Sigmoid colon (tissue), 7 donors: ENCODE measurements around the gene CNNM3. TPM values are rescaled to one million over a fixed set of nuclear protein-coding genes. Genes with fewer than 3 reads are reported as not detected.

ENCODE experiments used
- DNase-seq: peaks from one replicate; pipeline ENCODE4 v3.0.0-alpha.2; 2019
- H3K27ac ChIP-seq, 4 donors: fragments of 200-600 bp; sonication (generic); one replicate each; pipeline ENCODE4 v1.5.1; 2016 to 2019; ENCODE audit warnings: mild to moderate bottlenecking in 1 of 4
- H3K27me3 ChIP-seq, 3 donors: fragments of 200-600 bp; sonication (generic); one replicate each; pipeline ENCODE4 v1.5.1; 2019; ENCODE audit warnings: mild to moderate bottlenecking in 1 of 3
- H3K36me3 ChIP-seq, 4 donors: fragments of 200-600 bp; sonication (generic); one replicate each; pipeline ENCODE4 v1.5.1; 2016 to 2019
- H3K4me1 ChIP-seq, 4 donors: fragments of 200-600 bp; sonication (generic); one replicate each; pipeline ENCODE4 v1.5.1; 2017 to 2019
- H3K4me3 ChIP-seq, 4 donors: fragments of 200-600 bp; sonication (generic); one replicate each; pipeline ENCODE4 v1.5.1; 2017 to 2019; ENCODE audit warnings: mild to moderate bottlenecking in 2 of 4, moderate library complexity in 1 of 4
- H3K9me3 ChIP-seq, 4 donors: fragments of 200-600 bp in 3 of 4; sonication (generic) in 3 of 4; one replicate each; pipeline versions ENCODE4 v1.5.1 to v1.6.1; 2013 to 2019
- CTCF ChIP-seq, 4 experiments: fragments of 450-650 bp in 3 of 4; fragments of 200-600 bp in 1 of 4; IDR thresholded peaks; one replicate each; pipeline ENCODE4 v1.5.1; 2016 to 2019; ENCODE audit warnings: antibody characterized with exemption in 4 of 4, mild to moderate bottlenecking in 3 of 4, moderate library complexity in 2 of 4
- EP300 ChIP-seq, 4 donors: sonication (generic); formaldehyde crosslinking; IDR thresholded peaks; one replicate each; pipeline ENCODE4 v1.6.1; 2017; ENCODE audit warnings: antibody characterized with exemption in 4 of 4
- POLR2A ChIP-seq, 2 donors: fragments of 450-650 bp; IDR thresholded peaks; one replicate each; pipeline ENCODE4 v1.6.1; 2016; ENCODE audit warnings: antibody characterized with exemption in 2 of 2, mild to moderate bottlenecking in 2 of 2, moderate library complexity in 2 of 2
- POLR2AphosphoS5 ChIP-seq, 4 donors: sonication (generic); formaldehyde crosslinking; IDR thresholded peaks; one replicate each; pipeline ENCODE4 v1.6.1; 2017; ENCODE audit warnings: antibody characterized with exemption in 4 of 4
- WGBS, 2 donors: extraction: QIAGEN DNeasy Blood & Tissue Kit; methylation state at CpG; one replicate each; pipeline ENCODE4 v1.1.7; 2013; 5-methylcytosine and 5-hydroxymethylcytosine counted together
- intact Hi-C: fragments of 100-400 bp; cut with DNase I; formaldehyde crosslinking; loops from one replicate; pipeline ENCODE4 v1.15.1; 2023
- polyA plus RNA-seq, 3 donors: library from polyadenylated mRNA; stranded (reverse); fragments of 200-250 nt; gene quantifications; one replicate each; pipeline ENCODE4 v1.2.3, GENCODE V29; 2013
- total RNA-seq, 4 donors: library from RNA; depleted of rRNA; stranded (reverse); fragments of >200 nt; gene quantifications; one replicate each; pipeline ENCODE4 v1.1.0, GENCODE V29; 2016
- donor health status: healthy with polysubstance abuse.
- donor health status: Bipolar disorder and iron deficiency.
- donor health status: healthy.

The CNNM3 gene
- total and polyA plus RNA-seq, 7 donors, result 1.2 to 16.6 (median 10.0) TPM

DNA sequence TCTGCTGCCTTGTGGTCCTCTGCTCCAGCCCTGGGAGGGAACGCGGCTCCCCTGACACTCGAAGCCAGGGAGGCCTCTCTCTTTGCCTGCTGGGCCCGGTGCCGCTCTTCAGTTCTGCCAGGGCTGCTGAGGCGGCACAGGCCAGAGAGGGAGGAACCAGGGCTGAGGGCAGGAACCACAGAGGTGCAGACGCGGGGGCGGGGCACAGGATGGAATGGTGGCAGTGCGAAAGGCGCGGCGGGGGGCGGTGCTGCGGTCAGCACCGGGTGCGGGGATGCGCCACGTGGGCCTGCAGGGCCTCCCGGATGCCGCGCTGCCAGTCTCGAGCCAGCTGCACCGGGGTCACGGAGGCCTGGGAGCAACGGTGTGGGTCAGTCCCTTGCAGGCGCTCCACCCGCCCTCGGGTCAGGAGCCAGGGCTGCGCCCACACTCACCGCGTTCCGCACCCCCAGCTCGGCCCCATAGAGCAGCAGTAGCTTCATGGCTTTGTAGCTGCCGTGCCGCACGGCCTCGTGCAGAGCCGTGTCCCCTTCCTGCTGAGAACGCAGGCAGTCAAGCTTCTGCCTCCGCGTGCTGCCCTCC is 23.3 kb downstream of the CNNM3 start:
- Histone ChIP-seq H3K27ac (no peak overlapping the region), H3K9me3 (no peaks in the 10 kb centered on the region), H3K4me1 (peaks cover 0 to 12% (median 12%) of the 10 kb centered on the region in 4 donors), H3K27me3 (no peaks in the 10 kb centered on the region), H3K36me3 (peaks cover 0 to 24% (median 2%) of the 10 kb centered on the region in 4 donors), H3K4me3 (peak overlapping the region in 1 of 4 donors; percentile 16)
- intact Hi-C loops, result no loop called here
- DNase-seq, result no peak
- TF ChIP-seq POLR2AphosphoS5 (IDR thresholded peaks at IDR 0.05) (peak in 1 of 4 donors; percentile 36), POLR2A (IDR thresholded peaks at IDR 0.05) (no peak), CTCF (IDR thresholded peaks at IDR 0.05) (no peak), EP300 (IDR thresholded peaks at IDR 0.05) (no peak)
- 16 to 22% methylated on average over 42 of the region's 42 CpGs for WGBS, 2 donors

- intact Hi-C loops, result no loop called here
- peaks cover 0 to 12% (median 12%) of the 10 kb centered on the region in 4 donors for H3K4me1 ChIP-seq
- no peak overlapping the region for H3K27ac ChIP-seq
- H3K9me3 ChIP-seq, result no peaks in the 10 kb centered on the region
- 86 to 90% methylated on average over 37 of the region's 37 CpGs for WGBS, 2 donors
- no peak for DNase-seq
- peak in 2 of 4 donors; percentile 19 to 20 for TF ChIP-seq POLR2AphosphoS5 (IDR thresholded peaks at IDR 0.05)
- TF ChIP-seq CTCF (IDR thresholded peaks at IDR 0.05), result no peak
- H3K27me3 ChIP-seq, result no peaks in the 10 kb centered on the region
- peaks cover 0 to 17% (median 0%) of the 10 kb centered on the region in 4 donors for H3K36me3 ChIP-seq
- peak overlapping the region in 1 of 4 donors; percentile 16 for H3K4me3 ChIP-seq
These were observed 24.1 kb downstream of the CNNM3 start for GRCh38 chr2:96839875-96840850.

DNA sequence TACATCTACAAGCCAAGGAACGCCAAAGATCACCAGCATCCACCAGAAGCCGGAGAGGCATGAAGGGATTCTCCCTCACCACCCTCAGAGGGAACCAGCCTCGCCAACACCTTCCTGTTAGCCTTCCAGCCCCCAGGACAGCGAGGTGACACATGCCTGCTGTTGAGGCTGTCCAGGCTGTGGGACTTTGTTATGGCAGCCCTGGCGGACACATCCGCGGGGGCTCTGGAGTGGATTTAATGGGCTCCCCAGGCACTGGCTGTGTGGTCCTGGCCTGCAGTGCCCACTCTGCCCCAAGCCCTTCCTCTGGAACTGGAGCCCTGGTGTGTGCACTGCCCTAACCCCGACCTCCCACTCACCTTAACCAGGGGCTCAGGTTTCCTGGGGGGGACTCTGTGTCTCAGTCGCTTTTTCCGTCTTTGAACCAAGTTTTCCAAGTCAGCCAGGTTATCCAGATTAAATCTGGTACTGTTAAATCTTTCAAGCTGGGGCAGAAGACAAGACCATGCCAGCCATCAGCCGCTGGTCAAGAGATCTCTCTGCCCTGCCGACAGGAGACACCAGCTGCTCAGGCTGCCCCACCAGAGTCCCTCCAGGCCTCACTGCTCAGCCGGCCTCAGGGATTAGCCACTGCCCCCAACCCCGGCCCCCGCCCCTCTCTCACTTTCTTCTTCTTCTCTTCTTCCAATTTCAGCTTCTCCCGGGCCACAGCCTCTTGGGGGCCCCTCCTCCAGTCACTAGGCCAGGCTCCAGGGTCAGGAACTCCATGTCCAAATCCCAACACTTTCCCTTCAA is 25.8 kb downstream of the CNNM3 start:
- no peak overlapping the region for H3K27ac ChIP-seq
- no peak overlapping the region for H3K4me3 ChIP-seq
- H3K36me3 ChIP-seq, result peaks cover 0 to 26% (median 0%) of the 10 kb centered on the region in 4 donors

DNA sequence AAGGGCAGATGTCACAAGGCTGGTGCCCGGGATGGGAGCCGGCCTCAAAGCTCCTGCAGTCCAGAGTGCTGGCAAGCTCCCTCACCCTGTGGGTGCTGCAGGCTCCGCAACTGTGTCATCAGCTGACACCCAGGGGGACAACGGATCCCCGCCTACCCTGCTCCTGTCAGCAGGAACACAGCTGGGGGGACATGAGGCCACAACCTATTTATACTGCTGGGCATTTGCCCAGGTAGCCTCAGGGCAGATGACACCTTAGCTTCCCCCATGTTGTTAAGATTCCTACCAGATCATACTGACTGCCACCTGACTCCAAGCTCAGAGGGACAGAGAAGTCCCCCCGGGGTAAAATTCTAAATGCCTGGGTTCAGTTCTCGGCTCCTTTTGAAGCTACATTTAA is 26.5 kb downstream of the CNNM3 start:
- H3K27me3 ChIP-seq, result no peaks in the 10 kb centered on the region
- H3K36me3 ChIP-seq, result peaks cover under 1 to 28% (median 2%) of the 10 kb centered on the region in 4 donors
- H3K4me3 ChIP-seq, result no peak overlapping the region
- no peak overlapping the region for H3K27ac ChIP-seq
- WGBS, 2 donors, result 90 to 92% methylated on average over 7 of the region's 7 CpGs
- intact Hi-C loops, result no loop called here
- TF ChIP-seq POLR2AphosphoS5 (IDR thresholded peaks at IDR 0.05), result no peak
- TF ChIP-seq POLR2A (IDR thresholded peaks at IDR 0.05), result no peak
- TF ChIP-seq EP300 (IDR thresholded peaks at IDR 0.05), result no peak
- no peak for TF ChIP-seq CTCF (IDR thresholded peaks at IDR 0.05)
- peaks cover 0 to 12% (median 12%) of the 10 kb centered on the region in 4 donors for H3K4me1 ChIP-seq
- no peak for DNase-seq
- H3K9me3 ChIP-seq, result no peaks in the 10 kb centered on the region

More for the DNA sequence above, 25.8 kb downstream of the CNNM3 start:
- Histone ChIP-seq H3K9me3 (no peaks in the 10 kb centered on the region), H3K4me1 (peaks cover 0 to 12% (median 12%) of the 10 kb centered on the region in 4 donors), H3K27me3 (no peaks in the 10 kb centered on the region)
- no peak for DNase-seq
- 89 to 91% methylated on average over 16 of the region's 16 CpGs for WGBS, 2 donors
- TF ChIP-seq EP300 (IDR thresholded peaks at IDR 0.05) (no peak), POLR2AphosphoS5 (IDR thresholded peaks at IDR 0.05) (peak in 2 of 4 donors; percentile 25 to 27)
- intact Hi-C loops, result no loop called here
